A673 (cell line): ENCODE results near the gene VWC2. TPM values are rescaled to one million over a fixed set of nuclear protein-coding genes. Genes with fewer than 3 reads are reported as not detected.
A peak's percentile ranks its signal among the peaks of the same experiment; 100 is the strongest.

Source experiments
- Bru-seq: library from RNA; stranded (reverse); fragments of 400-500 nt; gene quantifications from one replicate; lab custom pipeline; 2021; lab: Mats Ljungman, UMichigan
- BruChase-seq, 2 experiments: library from RNA; stranded (reverse); fragments of 400-500 nt; gene quantifications; one replicate each; lab custom pipeline; 2021; lab: Mats Ljungman, UMichigan
- BruUV-seq: library from RNA; stranded (reverse); fragments of 400-500 nt; replicated peaks from 2 replicates; lab custom pipeline; 2021; lab: Mats Ljungman, UMichigan
- CTCF ChIA-PET: fragments of 300-600 bp; sonication (Branson Sonifier 250); formaldehyde crosslinking; loops from one replicate; lab custom pipeline; 2022; ENCODE audit warnings: antibody characterized with exemption; lab: Charles Lee
- POLR2A ChIA-PET: fragments of 300-600 bp; sonication (Branson Sonifier 250); formaldehyde crosslinking; loops from one replicate; lab custom pipeline; 2022; ENCODE audit warnings: antibody characterized with exemption; ENCODE audit not compliant: low non-redundant PET; lab: Charles Lee
- DNase-seq: peaks from one replicate; pipeline ENCODE4 v3.0.0-alpha.2; 2015; ENCODE audit warnings: low spot score
- H3K27ac ChIP-seq: fragments of 200-600 bp; sonication (generic); 2 replicates; pipeline ENCODE4 v1.5.1; 2016; ENCODE audit warnings: mixed run types, low read depth, mild to moderate bottlenecking, mixed read lengths, antibody characterized with exemption, low read length; ENCODE audit not compliant: poor library complexity, severe bottlenecking
- H3K27me3 ChIP-seq: fragments of 200-600 bp; sonication (generic); replicated peaks from 2 replicates; pipeline ENCODE4 v1.6.1; 2017; ENCODE audit warnings: mixed run types, low read depth, mild to moderate bottlenecking, mixed read lengths, antibody characterized with exemption, low read length; ENCODE audit not compliant: insufficient read depth, poor library complexity
- H3K36me3 ChIP-seq: fragments of 200-600 bp; sonication (generic); 2 replicates; pipeline ENCODE4 v1.6.1; 2016; ENCODE audit warnings: mixed run types, mild to moderate bottlenecking, mixed read lengths, antibody characterized with exemption, low read length; ENCODE audit not compliant: insufficient read depth, poor library complexity, severe bottlenecking
- H3K4me1 ChIP-seq: fragments of 200-600 bp; sonication (generic); 2 replicates; pipeline ENCODE4 v1.6.1; 2017; ENCODE audit warnings: mixed run types, mild to moderate bottlenecking, mixed read lengths, antibody characterized with exemption, low read length; ENCODE audit not compliant: insufficient read depth, poor library complexity, severe bottlenecking
- H3K4me3 ChIP-seq: fragments of 200-600 bp; sonication (generic); 2 replicates; pipeline ENCODE4 v1.5.1; 2016; ENCODE audit warnings: low read depth, mixed run types, mild to moderate bottlenecking, mixed read lengths, low read length; ENCODE audit not compliant: poor library complexity, severe bottlenecking
- H3K9me3 ChIP-seq: fragments of 200-600 bp; sonication (generic); 2 replicates; pipeline ENCODE4 v1.6.1; 2016; ENCODE audit warnings: mixed run types, low read depth, mild to moderate bottlenecking, mixed read lengths, antibody characterized with exemption, low read length; ENCODE audit not compliant: poor library complexity, severe bottlenecking
- EZH2 ChIP-seq: fragments of 200-600 bp; sonication (generic); IDR thresholded peaks from 2 replicates; pipeline ENCODE4 v1.6.1; 2017; ENCODE audit warnings: borderline replicate concordance, low read depth, mild to moderate bottlenecking, mixed read lengths, antibody characterized with exemption, low read length; ENCODE audit not compliant: poor library complexity, severe bottlenecking
- intact Hi-C: fragments of 100-400 bp; cut with micrococcal nuclease; formaldehyde crosslinking; loops from one replicate; pipeline ENCODE4 v1.10.0; 2022; ENCODE audit not compliant: unreplicated experiment
- long read RNA-seq: library from polyadenylated mRNA; stranded (forward); transcript quantifications from one replicate; pipeline ENCODE4 v2.0.0, GENCODE V29; 2022
- total RNA-seq: library from RNA; stranded (reverse); gene quantifications from 2 replicates; pipeline ENCODE4 v1.2.3, GENCODE V29; 2021
- TF ChIP-seq, protein P1 (sequence below): fragments of 300-800, 200-600 bp; sonication (generic); conservative IDR thresholded peaks from 2 replicates; pipeline ENCODE4 v1.5.1; 2017; ENCODE audit warnings: low read depth, mild to moderate bottlenecking, antibody characterized with exemption, low read length, moderate library complexity, mixed read lengths

Gene VWC2
- total RNA-seq (not detected in 2 replicates), Bru-seq, nascent RNA (percentile 0 among the genes with signal in this experiment), BruChase-seq, experiment 1, labeled RNA remaining after a 2-hour chase (not detected), BruChase-seq, experiment 2, labeled RNA remaining after a 6-hour chase (not detected)
- long read RNA-seq, result 0 reads

DNA sequence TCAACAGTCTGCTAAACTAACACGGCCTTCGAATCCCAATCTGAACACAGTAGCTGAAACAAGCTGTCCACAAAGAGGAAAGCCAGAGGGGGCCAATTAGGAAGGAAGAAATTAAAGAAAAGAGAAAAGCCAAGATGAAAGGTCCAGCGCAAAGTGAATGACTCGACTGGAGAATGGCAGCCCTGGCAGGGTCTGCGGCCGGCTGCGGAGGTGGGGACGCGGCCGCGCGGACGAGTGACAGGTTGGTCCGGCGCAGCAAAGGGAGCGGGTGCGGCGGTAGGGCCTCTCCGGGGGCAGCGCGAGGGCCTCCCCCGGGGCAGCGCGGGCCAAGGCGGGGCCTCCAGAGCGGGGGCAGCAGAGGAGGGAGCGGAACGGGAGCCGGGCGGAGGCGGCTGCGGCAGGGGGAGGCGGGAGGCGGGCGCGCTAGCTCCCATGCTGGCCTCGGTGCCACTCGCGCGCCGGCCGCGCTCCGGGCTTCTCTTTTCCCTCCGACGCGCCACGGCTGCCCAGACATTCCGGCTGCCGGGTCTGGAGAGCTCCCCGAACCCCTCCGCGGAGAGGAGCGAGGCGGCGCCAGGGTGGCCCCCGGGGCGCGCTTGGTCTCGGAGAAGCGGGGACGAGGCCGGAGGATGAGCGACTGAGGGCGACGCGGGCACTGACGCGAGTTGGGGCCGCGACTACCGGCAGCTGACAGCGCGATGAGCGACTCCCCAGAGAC lies at the start of gene VWC2:
Gene VWC2 (plus strand): TSS at position 421 of the 718 bp plus-strand sequence. CDS start 1,798 bp downstream, outside the sequence.
- no peak within 1 kb of the TSS for H3K4me3 ChIP-seq
- no peaks in the 10 kb centered on the region for H3K4me1 ChIP-seq
- H3K27ac ChIP-seq, result no peak within 1 kb of the TSS
- H3K9me3 ChIP-seq, result peaks cover 3% of the 10 kb centered on the region
- CTCF ChIA-PET, result no interaction called here
- H3K36me3 ChIP-seq, result no peaks in the 10 kb centered on the region
- DNase-seq, result no peak
- intact Hi-C loops, result no loop called here
- BruUV-seq, result no TSS peak
- POLR2A ChIA-PET, result no interaction called here
- no peak for TF ChIP-seq EZH2
- TF ChIP-seq, protein P1, sequence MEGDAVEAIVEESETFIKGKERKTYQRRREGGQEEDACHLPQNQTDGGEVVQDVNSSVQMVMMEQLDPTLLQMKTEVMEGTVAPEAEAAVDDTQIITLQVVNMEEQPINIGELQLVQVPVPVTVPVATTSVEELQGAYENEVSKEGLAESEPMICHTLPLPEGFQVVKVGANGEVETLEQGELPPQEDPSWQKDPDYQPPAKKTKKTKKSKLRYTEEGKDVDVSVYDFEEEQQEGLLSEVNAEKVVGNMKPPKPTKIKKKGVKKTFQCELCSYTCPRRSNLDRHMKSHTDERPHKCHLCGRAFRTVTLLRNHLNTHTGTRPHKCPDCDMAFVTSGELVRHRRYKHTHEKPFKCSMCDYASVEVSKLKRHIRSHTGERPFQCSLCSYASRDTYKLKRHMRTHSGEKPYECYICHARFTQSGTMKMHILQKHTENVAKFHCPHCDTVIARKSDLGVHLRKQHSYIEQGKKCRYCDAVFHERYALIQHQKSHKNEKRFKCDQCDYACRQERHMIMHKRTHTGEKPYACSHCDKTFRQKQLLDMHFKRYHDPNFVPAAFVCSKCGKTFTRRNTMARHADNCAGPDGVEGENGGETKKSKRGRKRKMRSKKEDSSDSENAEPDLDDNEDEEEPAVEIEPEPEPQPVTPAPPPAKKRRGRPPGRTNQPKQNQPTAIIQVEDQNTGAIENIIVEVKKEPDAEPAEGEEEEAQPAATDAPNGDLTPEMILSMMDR, result no peak
- peaks cover 29% of the 10 kb centered on the region for H3K27me3 ChIP-seq

DNA sequence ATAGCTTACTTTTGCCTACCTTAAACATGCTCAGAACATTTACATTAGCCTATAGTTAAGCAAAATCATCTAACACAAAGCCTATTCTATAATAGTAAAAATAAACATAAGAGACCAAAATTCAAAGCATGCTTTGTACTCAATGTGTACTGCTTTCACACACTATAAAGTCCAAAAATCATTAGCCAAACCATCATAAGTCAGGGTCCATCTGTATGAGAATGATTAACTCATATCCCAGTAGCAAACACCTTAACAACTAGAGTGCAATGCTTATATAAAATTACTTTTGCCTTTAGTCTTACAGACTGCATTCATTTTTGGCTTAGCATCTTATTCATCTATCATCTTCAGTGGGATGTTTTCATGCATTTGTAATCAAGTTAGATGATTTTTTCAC lies 49.4 kb upstream of the VWC2 start:
- Histone ChIP-seq H3K9me3 (peaks cover 15% of the 10 kb centered on the region), H3K27me3 (no peaks in the 10 kb centered on the region), H3K27ac (no peak overlapping the region), H3K4me3 (no peak overlapping the region), H3K36me3 (no peaks in the 10 kb centered on the region), H3K4me1 (no peaks in the 10 kb centered on the region)
- CTCF ChIA-PET, result no interaction called here
- no peak for DNase-seq
- POLR2A ChIA-PET, result no interaction called here
- intact Hi-C loops, result no loop called here
- no peak for TF ChIP-seq EZH2
- TF ChIP-seq, protein P1, result no peak
- BruUV-seq, result no TSS peak

DNA sequence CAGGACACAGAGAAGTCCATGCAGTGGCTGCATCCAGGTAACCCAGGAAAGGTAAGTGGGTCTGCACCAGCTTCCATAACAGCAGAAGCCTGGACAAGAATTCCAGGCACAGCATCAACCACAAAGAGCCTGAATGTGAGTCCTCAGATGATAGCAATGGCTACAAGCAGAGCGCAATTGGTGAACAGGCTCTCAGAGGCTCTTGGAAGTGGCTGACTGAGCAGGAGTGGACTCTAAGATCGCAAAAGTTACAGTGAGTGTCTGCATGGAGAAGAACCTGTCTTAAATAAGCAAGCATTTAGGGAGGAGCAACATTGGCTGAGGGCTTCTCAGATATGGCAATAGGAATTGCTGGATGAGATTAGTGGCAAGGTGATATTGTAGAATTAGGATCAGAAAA lies 41.6 kb upstream of the VWC2 start:
- no peaks in the 10 kb centered on the region for H3K4me1 ChIP-seq
- H3K27ac ChIP-seq, result no peak overlapping the region
- no peaks in the 10 kb centered on the region for H3K27me3 ChIP-seq
- TF ChIP-seq, protein P1, result no peak
- no peak for TF ChIP-seq EZH2
- no peak for DNase-seq
- H3K4me3 ChIP-seq, result no peak overlapping the region
- CTCF ChIA-PET, result no interaction called here
- POLR2A ChIA-PET, result no interaction called here
- peaks cover 23% of the 10 kb centered on the region for H3K9me3 ChIP-seq
- BruUV-seq, result no TSS peak
- no peaks in the 10 kb centered on the region for H3K36me3 ChIP-seq
- intact Hi-C loops, result no loop called here
